ENCODE results near the gene NAIF1. TPM values are rescaled to one million over a fixed set of nuclear protein-coding genes. Genes with fewer than 3 reads are reported as not detected.

Gene NAIF1
- total and polyA plus RNA-seq, 2 experiments from 2014 or later: 4.9 to 5.5 TPM

DNA sequence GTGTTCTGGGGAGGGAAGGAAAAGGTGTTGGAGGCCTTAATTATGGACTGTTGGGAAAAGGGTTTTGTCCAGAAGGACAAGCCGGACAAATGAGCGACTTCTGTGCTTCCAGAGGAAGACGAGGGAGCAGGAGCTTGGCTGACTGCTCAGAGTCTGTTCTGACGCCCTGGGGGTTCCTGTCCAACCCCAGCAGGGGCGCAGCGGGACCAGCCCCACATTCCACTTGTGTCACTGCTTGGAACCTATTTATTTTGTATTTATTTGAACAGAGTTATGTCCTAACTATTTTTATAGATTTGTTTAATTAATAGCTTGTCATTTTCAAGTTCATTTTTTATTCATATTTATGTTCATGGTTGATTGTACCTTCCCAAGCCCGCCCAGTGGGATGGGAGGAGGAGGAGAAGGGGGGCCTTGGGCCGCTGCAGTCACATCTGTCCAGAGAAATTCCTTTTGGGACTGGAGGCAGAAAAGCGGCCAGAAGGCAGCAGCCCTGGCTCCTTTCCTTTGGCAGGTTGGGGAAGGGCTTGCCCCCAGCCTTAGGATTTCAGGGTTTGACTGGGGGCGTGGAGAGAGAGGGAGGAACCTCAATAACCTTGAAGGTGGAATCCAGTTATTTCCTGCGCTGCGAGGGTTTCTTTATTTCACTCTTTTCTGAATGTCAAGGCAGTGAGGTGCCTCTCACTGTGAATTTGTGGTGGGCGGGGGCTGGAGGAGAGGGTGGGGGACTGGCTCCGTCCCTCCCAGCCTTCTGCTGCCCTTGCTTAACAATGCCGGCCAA is 41.3 kb upstream of the NAIF1 start (continued):
- TF ChIP-seq, protein P1, sequence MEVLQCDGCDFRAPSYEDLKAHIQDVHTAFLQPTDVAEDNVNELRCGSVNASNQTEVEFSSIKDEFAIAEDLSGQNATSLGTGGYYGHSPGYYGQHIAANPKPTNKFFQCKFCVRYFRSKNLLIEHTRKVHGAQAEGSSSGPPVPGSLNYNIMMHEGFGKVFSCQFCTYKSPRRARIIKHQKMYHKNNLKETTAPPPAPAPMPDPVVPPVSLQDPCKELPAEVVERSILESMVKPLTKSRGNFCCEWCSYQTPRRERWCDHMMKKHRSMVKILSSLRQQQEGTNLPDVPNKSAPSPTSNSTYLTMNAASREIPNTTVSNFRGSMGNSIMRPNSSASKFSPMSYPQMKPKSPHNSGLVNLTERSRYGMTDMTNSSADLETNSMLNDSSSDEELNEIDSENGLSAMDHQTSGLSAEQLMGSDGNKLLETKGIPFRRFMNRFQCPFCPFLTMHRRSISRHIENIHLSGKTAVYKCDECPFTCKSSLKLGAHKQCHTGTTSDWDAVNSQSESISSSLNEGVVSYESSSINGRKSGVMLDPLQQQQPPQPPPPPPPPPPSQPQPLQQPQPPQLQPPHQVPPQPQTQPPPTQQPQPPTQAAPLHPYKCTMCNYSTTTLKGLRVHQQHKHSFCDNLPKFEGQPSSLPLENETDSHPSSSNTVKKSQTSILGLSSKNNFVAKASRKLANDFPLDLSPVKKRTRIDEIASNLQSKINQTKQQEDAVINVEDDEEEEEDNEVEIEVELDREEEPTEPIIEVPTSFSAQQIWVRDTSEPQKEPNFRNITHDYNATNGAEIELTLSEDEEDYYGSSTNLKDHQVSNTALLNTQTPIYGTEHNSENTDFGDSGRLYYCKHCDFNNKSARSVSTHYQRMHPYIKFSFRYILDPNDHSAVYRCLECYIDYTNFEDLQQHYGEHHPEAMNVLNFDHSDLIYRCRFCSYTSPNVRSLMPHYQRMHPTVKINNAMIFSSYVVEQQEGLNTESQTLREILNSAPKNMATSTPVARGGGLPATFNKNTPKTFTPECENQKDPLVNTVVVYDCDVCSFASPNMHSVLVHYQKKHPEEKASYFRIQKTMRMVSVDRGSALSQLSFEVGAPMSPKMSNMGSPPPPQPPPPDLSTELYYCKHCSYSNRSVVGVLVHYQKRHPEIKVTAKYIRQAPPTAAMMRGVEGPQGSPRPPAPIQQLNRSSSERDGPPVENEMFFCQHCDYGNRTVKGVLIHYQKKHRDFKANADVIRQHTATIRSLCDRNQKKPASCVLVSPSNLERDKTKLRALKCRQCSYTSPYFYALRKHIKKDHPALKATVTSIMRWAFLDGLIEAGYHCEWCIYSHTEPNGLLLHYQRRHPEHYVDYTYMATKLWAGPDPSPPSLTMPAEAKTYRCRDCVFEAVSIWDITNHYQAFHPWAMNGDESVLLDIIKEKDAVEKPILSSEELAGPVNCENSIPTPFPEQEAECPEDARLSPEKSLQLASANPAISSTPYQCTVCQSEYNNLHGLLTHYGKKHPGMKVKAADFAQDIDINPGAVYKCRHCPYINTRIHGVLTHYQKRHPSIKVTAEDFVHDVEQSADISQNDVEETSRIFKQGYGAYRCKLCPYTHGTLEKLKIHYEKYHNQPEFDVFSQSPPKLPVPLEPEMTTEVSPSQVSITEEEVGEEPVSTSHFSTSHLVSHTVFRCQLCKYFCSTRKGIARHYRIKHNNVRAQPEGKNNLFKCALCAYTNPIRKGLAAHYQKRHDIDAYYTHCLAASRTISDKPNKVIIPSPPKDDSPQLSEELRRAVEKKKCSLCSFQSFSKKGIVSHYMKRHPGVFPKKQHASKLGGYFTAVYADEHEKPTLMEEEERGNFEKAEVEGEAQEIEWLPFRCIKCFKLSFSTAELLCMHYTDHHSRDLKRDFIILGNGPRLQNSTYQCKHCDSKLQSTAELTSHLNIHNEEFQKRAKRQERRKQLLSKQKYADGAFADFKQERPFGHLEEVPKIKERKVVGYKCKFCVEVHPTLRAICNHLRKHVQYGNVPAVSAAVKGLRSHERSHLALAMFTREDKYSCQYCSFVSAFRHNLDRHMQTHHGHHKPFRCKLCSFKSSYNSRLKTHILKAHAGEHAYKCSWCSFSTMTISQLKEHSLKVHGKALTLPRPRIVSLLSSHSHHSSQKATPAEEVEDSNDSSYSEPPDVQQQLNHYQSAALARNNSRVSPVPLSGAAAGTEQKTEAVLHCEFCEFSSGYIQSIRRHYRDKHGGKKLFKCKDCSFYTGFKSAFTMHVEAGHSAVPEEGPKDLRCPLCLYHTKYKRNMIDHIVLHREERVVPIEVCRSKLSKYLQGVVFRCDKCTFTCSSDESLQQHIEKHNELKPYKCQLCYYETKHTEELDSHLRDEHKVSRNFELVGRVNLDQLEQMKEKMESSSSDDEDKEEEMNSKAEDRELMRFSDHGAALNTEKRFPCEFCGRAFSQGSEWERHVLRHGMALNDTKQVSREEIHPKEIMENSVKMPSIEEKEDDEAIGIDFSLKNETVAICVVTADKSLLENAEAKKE (CRISPR knock-in tag; IDR thresholded peaks at IDR 0.05): no peak

- Histone ChIP-seq H3K4me1 (ENCODE audit: insufficient read depth) (peaks cover 8% of the 10 kb centered on the region; the same call in 1 of the 2 replicates), H3K27ac (ENCODE audit: low read depth) (peak overlapping the region; percentile 76; the same call in 1 of the 2 replicates), H3K36me3 (ENCODE audit: insufficient read depth) (peaks cover 5% of the 10 kb centered on the region), H3K9me2 (ENCODE audit: insufficient read depth) (no peaks in the 10 kb centered on the region), H3K4me3 (no peak overlapping the region), H3K4me2 (no peak overlapping the region), H3F3A (replicated peaks; ENCODE audit: low read depth) (peaks cover 10% of the 10 kb centered on the region; the same call in 1 of the 2 replicates), H4K20me1 (replicated peaks; ENCODE audit: insufficient read depth) (peaks cover 16% of the 10 kb centered on the region), H3K79me2 (replicated peaks; ENCODE audit: insufficient read depth) (no peaks in the 10 kb centered on the region), H3K27me3 (ENCODE audit: insufficient read depth) (no peaks in the 10 kb centered on the region), H2AFZ (no peak overlapping the region)
- H3K27ac Mint-ChIP-seq: peak overlapping the region; percentile 80; the same call in 1 of the 2 replicates
- H3K4me3 Mint-ChIP-seq: no peak overlapping the region
- ATAC-seq (no peak), DNase-seq (ENCODE audit: low spot score) (no peak)
- H3K9me3 Mint-ChIP-seq: no peaks in the 10 kb centered on the region
- H3K4me1 Mint-ChIP-seq: peaks cover 19% of the 10 kb centered on the region
- H3K36me3 Mint-ChIP-seq (ENCODE audit: low read depth): peaks cover 56% of the 10 kb centered on the region
- H3K27me3 Mint-ChIP-seq (ENCODE audit: insufficient read depth, low read depth, poor library complexity): peaks cover 3% of the 10 kb centered on the region
- TF ChIP-seq JUNB (IDR thresholded peaks at IDR 0.05; ENCODE audit: unreplicated experiment) (no peak), CREB1 (CRISPR knock-in tag; IDR thresholded peaks at IDR 0.05; ENCODE audit: low read depth) (no peak), NANOG (IDR thresholded peaks at IDR 0.05; ENCODE audit: borderline replicate concordance) (no peak), EZH2 (IDR thresholded peaks at IDR 0.05; ENCODE audit: low read depth, unreplicated experiment) (no peak)
- TF ChIP-seq, protein P1 (CRISPR knock-in tag; IDR thresholded peaks at IDR 0.05): no peak
Observed at GRCh38 chr9:128107468-128108268, 40.5 kb upstream of the NAIF1 start.

Measured in GM23338 (cell line).